ENCODE data around the gene STXBP5. TPM values are rescaled to one million over a fixed set of nuclear protein-coding genes. Genes with fewer than 3 reads are reported as not detected.

STXBP5 gene
- total RNA-seq, 1 experiment from 2014 or later, result 11.6 TPM

- TF ChIP-seq CTCF (conservative IDR thresholded peaks at IDR 0.05), result no peak
- no peaks in the 10 kb centered on the region for H3K27me3 Mint-ChIP-seq (ENCODE audit: low read depth)
- H3K23ac ChIP-seq (ENCODE audit: insufficient read length, low read depth, low read length), result no peak overlapping the region
- no peaks in the 10 kb centered on the region for H3K79me2 ChIP-seq (ENCODE audit: insufficient read depth, low read length)
- H3K27ac Mint-ChIP-seq, result no peak overlapping the region
- H3K36me3 Mint-ChIP-seq (ENCODE audit: insufficient read depth in 1 of 3, low read depth in 3 of 3), result no peaks in the 10 kb centered on the region
- H2AFZ ChIP-seq (ENCODE audit: low read length), result no peak overlapping the region
- no peak overlapping the region for H3K14ac ChIP-seq (ENCODE audit: insufficient read depth, low read length)
- H3K27me3 ChIP-seq (ENCODE audit: insufficient read depth, low read length), result no peaks in the 10 kb centered on the region
- no peak overlapping the region for H2BK5ac ChIP-seq (ENCODE audit: insufficient read length, low read length)
- no peak overlapping the region for H2AK5ac ChIP-seq (ENCODE audit: insufficient read length, low read length)
- no peak overlapping the region for H3K9ac ChIP-seq (ENCODE audit: extremely low read depth, insufficient read length, low read length)
- H3K4me3 Mint-ChIP-seq, result no peak overlapping the region
- H3K4me1 ChIP-seq (ENCODE audit: insufficient read depth, low read length), result no peaks in the 10 kb centered on the region
- no peak overlapping the region for H3K4ac ChIP-seq (ENCODE audit: low read depth, low read length)
- no CpG with 5 or more reads among the region's 2 CpGs for WGBS (ENCODE audit: extremely low coverage, insufficient read length, low lambda C conversion rate)
- no peak for DNase-seq
- H2BK120ac ChIP-seq (ENCODE audit: low read depth, low read length, poor library complexity, severe bottlenecking), result no peak overlapping the region
- H3K9me3 Mint-ChIP-seq, result no peaks in the 10 kb centered on the region
- H4K91ac ChIP-seq (ENCODE audit: insufficient read length, low read depth, low read length), result no peak overlapping the region
- no peak overlapping the region for H3T11ph ChIP-seq (ENCODE audit: low read length)
- H4K5ac ChIP-seq (ENCODE audit: insufficient read length, low read depth, low read length), result no peak overlapping the region
- H2BK20ac ChIP-seq (ENCODE audit: low read depth, low read length, poor library complexity, severe bottlenecking), result no peak overlapping the region
- H4K20me1 ChIP-seq (ENCODE audit: control insufficient read depth, insufficient read depth, insufficient read length), result no peaks in the 10 kb centered on the region
- H3K18ac ChIP-seq (ENCODE audit: insufficient read length, low read depth, low read length), result no peak overlapping the region
- H2BK12ac ChIP-seq (ENCODE audit: insufficient read length, low read depth, low read length), result no peak overlapping the region
- no peaks in the 10 kb centered on the region for H3K9me3 ChIP-seq (ENCODE audit: control insufficient read depth, low read depth, low read length)
- no peak overlapping the region for H3K56ac ChIP-seq (ENCODE audit: insufficient read length, low read depth, low read length)
- H3K23me2 ChIP-seq (ENCODE audit: insufficient read length, low read depth, low read length, poor library complexity, severe bottlenecking), result no peaks in the 10 kb centered on the region
- H3K79me1 ChIP-seq (ENCODE audit: insufficient read depth, low read depth, low read length, poor library complexity, severe bottlenecking), result no peaks in the 10 kb centered on the region
- H3K27ac ChIP-seq (ENCODE audit: insufficient read length, low read depth, low read length), result no peak overlapping the region
- no peak overlapping the region for H4K8ac ChIP-seq (replicated peaks; ENCODE audit: insufficient read length, low read depth, low read length)
- no peak overlapping the region for H2BK15ac ChIP-seq (ENCODE audit: low read depth, low read length)
- no peaks in the 10 kb centered on the region for H3K4me1 Mint-ChIP-seq
- no peak overlapping the region for H3K4me2 ChIP-seq (ENCODE audit: insufficient read depth, insufficient read length, low read length)
Measured at GRCh38 chr6:147158881-147159280, 45.3 kb upstream of the STXBP5 start.

All from H9 (cell line).